Measurements from ENCODE around the gene DNLZ.

Gene DNLZ

DNA sequence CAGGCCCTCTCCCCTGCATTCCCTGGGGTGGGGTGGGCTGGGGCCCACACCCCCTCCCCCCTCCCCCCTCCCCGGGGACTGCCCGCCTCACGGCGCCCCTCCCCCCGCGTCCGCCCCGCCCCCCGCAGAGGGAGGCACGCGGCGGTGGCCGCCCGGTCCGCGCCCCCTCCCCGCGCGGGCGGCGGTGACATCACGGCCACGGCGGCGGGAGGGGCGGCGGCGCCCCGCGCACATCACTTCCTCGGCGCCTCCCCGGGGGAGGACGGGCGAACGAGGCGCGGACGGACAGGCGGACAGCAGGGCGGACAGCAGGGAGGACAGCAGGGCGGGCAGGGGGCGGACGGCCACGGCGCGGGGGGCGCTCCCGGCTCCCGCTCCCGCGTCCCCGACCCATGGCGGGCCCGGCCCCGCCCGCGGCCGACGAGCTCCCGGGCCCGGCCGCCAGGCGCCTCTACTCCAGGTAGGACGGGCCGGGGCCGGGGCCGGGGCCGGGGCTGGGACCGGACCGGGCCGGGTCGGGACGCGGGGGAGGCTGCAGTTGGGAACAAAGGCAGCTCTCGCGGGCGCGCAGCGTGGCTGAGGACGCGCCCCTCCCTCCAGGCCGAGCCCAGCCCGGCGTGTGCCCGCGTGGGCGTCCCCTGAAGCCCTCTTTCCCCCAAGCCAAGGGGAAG lies 36.1 kb downstream of the DNLZ start, which contains the start of gene GPSM1:
TSS of gene GPSM1 (plus strand) at position 236 of the 671 bp plus-strand sequence. CDS start at position 393, 157 bp downstream.
- peak within 1 kb of the TSS; percentile 53 for H3K4me3 ChIP-seq (ENCODE audit: low read length)
- H3K79me1 ChIP-seq (ENCODE audit: low read length), result no peaks in the 10 kb centered on the region
- peak within 1 kb of the TSS; percentile 45 for H3K23ac ChIP-seq (ENCODE audit: low read length)
- no peaks in the 10 kb centered on the region for H3K36me3 ChIP-seq (ENCODE audit: control insufficient read depth, insufficient read depth, low read length)
- no peak for DNase-seq
- peaks cover 2% of the 10 kb centered on the region for H3K79me2 ChIP-seq (ENCODE audit: control insufficient read depth, insufficient read depth, low read length)
- H3K56ac ChIP-seq (ENCODE audit: low read length), result peak within 1 kb of the TSS; percentile 91
- peak within 1 kb of the TSS; percentile 50 for H3K4me2 ChIP-seq (ENCODE audit: low read length)
- H3K4me1 ChIP-seq (ENCODE audit: control insufficient read depth, low read depth, low read length), result peaks cover 5% of the 10 kb centered on the region
- peak within 1 kb of the TSS; percentile 15 for H3K27ac ChIP-seq (ENCODE audit: low read depth, low read length)
- WGBS (ENCODE audit: extremely low coverage, insufficient coverage, low lambda C conversion rate), result no CpG with 5 or more reads among the region's 88 CpGs
- H2BK15ac ChIP-seq (replicated peaks; ENCODE audit: low read depth), result no peak within 1 kb of the TSS
- peak within 1 kb of the TSS; percentile 93 for H2AK5ac ChIP-seq (ENCODE audit: low read length)
- peak within 1 kb of the TSS; percentile 15 for H4K8ac ChIP-seq (ENCODE audit: low read depth, low read length)
- no peak within 1 kb of the TSS for H2BK5ac ChIP-seq (ENCODE audit: low read length)
- H3K9ac ChIP-seq (ENCODE audit: low read length), result peak within 1 kb of the TSS; percentile 75
- peak within 1 kb of the TSS; percentile 47 for H4K5ac ChIP-seq (ENCODE audit: low read length)
- H3K27me3 ChIP-seq (ENCODE audit: insufficient read depth, low read length, poor library complexity), result no peaks in the 10 kb centered on the region
- H2BK120ac ChIP-seq (ENCODE audit: low read depth, low read length), result no peak within 1 kb of the TSS
- peak within 1 kb of the TSS; percentile 66 for H3K4ac ChIP-seq (ENCODE audit: low read depth, low read length)
- H3K18ac ChIP-seq (ENCODE audit: low read length), result peak within 1 kb of the TSS; percentile 51

DNA sequence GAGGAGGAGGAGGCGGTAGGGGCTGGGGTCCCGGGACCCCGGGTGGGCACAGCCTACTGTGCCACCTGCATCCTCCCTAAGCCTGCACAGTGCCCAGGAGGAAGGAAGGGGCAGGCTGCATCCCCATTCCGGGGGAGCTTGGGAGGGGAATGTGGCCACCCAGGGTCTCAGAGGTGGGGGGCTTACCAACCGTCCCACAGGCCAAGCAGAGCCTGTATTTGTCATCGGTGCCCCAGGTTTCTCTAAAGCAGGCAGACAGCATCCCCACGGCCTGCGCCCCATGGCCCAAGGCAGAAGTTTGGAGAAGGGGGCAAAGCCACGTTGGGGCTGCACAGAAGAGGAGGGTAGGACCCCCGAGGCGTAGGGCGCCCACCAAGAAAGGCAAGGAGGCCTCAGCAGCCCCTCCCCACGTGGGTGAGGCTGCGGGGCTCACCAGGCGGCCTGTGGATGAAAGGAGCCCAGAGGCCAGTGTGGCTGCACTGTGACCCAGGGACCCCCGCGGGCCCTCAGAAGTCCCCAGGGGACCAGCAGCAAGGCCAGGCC lies 36.7 kb downstream of the DNLZ start:
- Histone ChIP-seq H3K56ac (ENCODE audit: low read length) (peak overlapping the region; percentile 82), H3K4me1 (ENCODE audit: control insufficient read depth, low read depth, low read length) (peaks cover 5% of the 10 kb centered on the region), H2AK5ac (ENCODE audit: low read length) (peak overlapping the region; percentile 93), H2BK120ac (ENCODE audit: low read depth, low read length) (no peak overlapping the region), H3K27ac (ENCODE audit: low read depth, low read length) (peak overlapping the region; percentile 15), H3K18ac (ENCODE audit: low read length) (peak overlapping the region; percentile 51), H4K8ac (ENCODE audit: low read depth, low read length) (no peak overlapping the region), H2BK5ac (ENCODE audit: low read length) (no peak overlapping the region), H3K23ac (ENCODE audit: low read length) (no peak overlapping the region), H3K4me3 (ENCODE audit: low read length) (no peak overlapping the region), H3K79me2 (ENCODE audit: control insufficient read depth, insufficient read depth, low read length) (peaks cover 2% of the 10 kb centered on the region), H4K5ac (ENCODE audit: low read length) (peak overlapping the region; percentile 47), H3K4me2 (ENCODE audit: low read length) (no peak overlapping the region), H3K9ac (ENCODE audit: low read length) (peak overlapping the region; percentile 60), H3K4ac (ENCODE audit: low read depth, low read length) (peak overlapping the region; percentile 60), H3K27me3 (ENCODE audit: insufficient read depth, low read length, poor library complexity) (no peaks in the 10 kb centered on the region), H2BK15ac (replicated peaks; ENCODE audit: low read depth) (no peak overlapping the region), H3K79me1 (ENCODE audit: low read length) (no peaks in the 10 kb centered on the region), H3K36me3 (ENCODE audit: control insufficient read depth, insufficient read depth, low read length) (no peaks in the 10 kb centered on the region)
- no peak for DNase-seq
- WGBS (ENCODE audit: extremely low coverage, insufficient coverage, low lambda C conversion rate), result no CpG with 5 or more reads among the region's 17 CpGs

DNA sequence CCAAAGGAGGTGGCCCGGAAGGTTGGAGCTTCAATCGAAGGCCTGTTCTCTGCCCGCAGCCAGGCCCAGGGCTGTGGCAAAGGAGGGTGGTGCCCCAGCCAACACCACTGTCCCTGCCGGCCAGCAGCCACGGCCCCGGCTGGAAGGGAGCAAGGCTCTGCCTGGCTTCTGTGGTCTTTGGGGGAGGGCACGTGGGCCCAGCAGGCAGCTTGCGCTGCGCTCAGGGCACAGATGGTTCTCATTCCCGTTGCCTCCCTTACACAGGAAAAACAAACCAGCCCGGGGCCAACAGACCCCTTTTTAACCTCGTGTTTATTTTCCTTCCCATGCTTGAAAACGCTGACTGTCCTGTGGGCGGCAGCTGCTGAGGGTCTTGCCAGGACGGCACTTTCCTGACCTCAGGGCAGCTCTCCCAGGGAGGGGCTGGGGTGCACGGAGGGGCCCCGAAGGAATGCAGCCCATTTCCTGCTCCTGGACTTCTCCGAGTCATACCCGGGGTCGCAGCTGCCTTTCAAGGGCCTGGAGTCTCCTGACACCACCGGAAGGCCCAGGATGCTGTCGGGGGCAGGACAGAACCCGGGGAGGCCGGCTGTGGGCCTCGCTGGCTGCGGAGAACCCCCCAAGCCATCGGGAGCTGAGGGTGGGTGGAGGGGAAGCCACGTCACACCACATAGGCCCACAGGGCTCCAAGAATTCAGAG lies 37.3 kb downstream of the DNLZ start:
- no peak overlapping the region for H2BK120ac ChIP-seq (ENCODE audit: low read depth, low read length)
- peak overlapping the region; percentile 82 for H3K56ac ChIP-seq (ENCODE audit: low read length)
- peak overlapping the region; percentile 11 for H3K4ac ChIP-seq (ENCODE audit: low read depth, low read length)
- peaks cover 5% of the 10 kb centered on the region for H3K4me1 ChIP-seq (ENCODE audit: control insufficient read depth, low read depth, low read length)
- no peaks in the 10 kb centered on the region for H3K79me1 ChIP-seq (ENCODE audit: low read length)
- peaks cover 2% of the 10 kb centered on the region for H3K79me2 ChIP-seq (ENCODE audit: control insufficient read depth, insufficient read depth, low read length)
- no peak overlapping the region for H3K4me2 ChIP-seq (ENCODE audit: low read length)
- H2BK5ac ChIP-seq (ENCODE audit: low read length), result no peak overlapping the region
- H2AK5ac ChIP-seq (ENCODE audit: low read length), result no peak overlapping the region
- no peak overlapping the region for H2BK15ac ChIP-seq (replicated peaks; ENCODE audit: low read depth)
- no CpG with 5 or more reads among the region's 28 CpGs for WGBS (ENCODE audit: extremely low coverage, insufficient coverage, low lambda C conversion rate)
- DNase-seq, result peak; percentile 69
- H3K27ac ChIP-seq (ENCODE audit: low read depth, low read length), result peak overlapping the region; percentile 15
- H4K8ac ChIP-seq (ENCODE audit: low read depth, low read length), result no peak overlapping the region
- H3K36me3 ChIP-seq (ENCODE audit: control insufficient read depth, insufficient read depth, low read length), result no peaks in the 10 kb centered on the region
- H3K9ac ChIP-seq (ENCODE audit: low read length), result peak overlapping the region; percentile 60
- H4K5ac ChIP-seq (ENCODE audit: low read length), result no peak overlapping the region
- no peak overlapping the region for H3K23ac ChIP-seq (ENCODE audit: low read length)
- H3K18ac ChIP-seq (ENCODE audit: low read length), result peak overlapping the region; percentile 7
- H3K27me3 ChIP-seq (ENCODE audit: insufficient read depth, low read length, poor library complexity), result no peaks in the 10 kb centered on the region
- no peak overlapping the region for H3K4me3 ChIP-seq (ENCODE audit: low read length)

DNA sequence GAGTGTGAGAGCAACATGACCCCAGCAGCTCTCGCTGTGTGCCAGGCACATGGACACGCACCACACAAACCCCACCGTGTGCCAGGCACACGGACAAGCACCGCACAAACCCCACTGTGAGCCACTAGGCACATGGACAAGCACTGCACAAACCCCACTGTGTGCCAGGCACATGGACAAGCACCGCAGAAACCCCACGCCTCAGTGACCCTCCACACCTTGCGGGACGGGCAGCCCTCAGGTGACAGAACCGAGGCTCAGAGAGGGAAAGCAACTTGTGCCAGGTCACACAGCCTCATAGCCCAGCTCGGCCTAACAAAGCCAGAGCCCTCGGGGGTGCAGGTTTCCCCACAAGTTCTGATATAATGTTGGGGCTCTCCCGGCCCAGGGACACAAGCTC lies 38.2 kb downstream of the DNLZ start:
- no CpG with 5 or more reads among the region's 13 CpGs for WGBS (ENCODE audit: extremely low coverage, insufficient coverage, low lambda C conversion rate)
- Histone ChIP-seq H3K23ac (ENCODE audit: low read length) (no peak overlapping the region), H3K36me3 (ENCODE audit: control insufficient read depth, insufficient read depth, low read length) (no peaks in the 10 kb centered on the region), H3K27me3 (ENCODE audit: insufficient read depth, low read length, poor library complexity) (no peaks in the 10 kb centered on the region), H3K4me1 (ENCODE audit: control insufficient read depth, low read depth, low read length) (peaks cover 5% of the 10 kb centered on the region), H3K4ac (ENCODE audit: low read depth, low read length) (no peak overlapping the region), H4K8ac (ENCODE audit: low read depth, low read length) (no peak overlapping the region), H2BK15ac (replicated peaks; ENCODE audit: low read depth) (no peak overlapping the region), H2BK5ac (ENCODE audit: low read length) (no peak overlapping the region), H3K9ac (ENCODE audit: low read length) (no peak overlapping the region), H3K79me2 (ENCODE audit: control insufficient read depth, insufficient read depth, low read length) (peaks cover 2% of the 10 kb centered on the region), H3K18ac (ENCODE audit: low read length) (no peak overlapping the region), H2AK5ac (ENCODE audit: low read length) (no peak overlapping the region), H2BK120ac (ENCODE audit: low read depth, low read length) (no peak overlapping the region), H3K56ac (ENCODE audit: low read length) (no peak overlapping the region), H3K4me2 (ENCODE audit: low read length) (no peak overlapping the region), H3K4me3 (ENCODE audit: low read length) (no peak overlapping the region), H4K5ac (ENCODE audit: low read length) (no peak overlapping the region), H3K79me1 (ENCODE audit: low read length) (no peaks in the 10 kb centered on the region), H3K27ac (ENCODE audit: low read depth, low read length) (no peak overlapping the region)
- DNase-seq, result no peak

DNA sequence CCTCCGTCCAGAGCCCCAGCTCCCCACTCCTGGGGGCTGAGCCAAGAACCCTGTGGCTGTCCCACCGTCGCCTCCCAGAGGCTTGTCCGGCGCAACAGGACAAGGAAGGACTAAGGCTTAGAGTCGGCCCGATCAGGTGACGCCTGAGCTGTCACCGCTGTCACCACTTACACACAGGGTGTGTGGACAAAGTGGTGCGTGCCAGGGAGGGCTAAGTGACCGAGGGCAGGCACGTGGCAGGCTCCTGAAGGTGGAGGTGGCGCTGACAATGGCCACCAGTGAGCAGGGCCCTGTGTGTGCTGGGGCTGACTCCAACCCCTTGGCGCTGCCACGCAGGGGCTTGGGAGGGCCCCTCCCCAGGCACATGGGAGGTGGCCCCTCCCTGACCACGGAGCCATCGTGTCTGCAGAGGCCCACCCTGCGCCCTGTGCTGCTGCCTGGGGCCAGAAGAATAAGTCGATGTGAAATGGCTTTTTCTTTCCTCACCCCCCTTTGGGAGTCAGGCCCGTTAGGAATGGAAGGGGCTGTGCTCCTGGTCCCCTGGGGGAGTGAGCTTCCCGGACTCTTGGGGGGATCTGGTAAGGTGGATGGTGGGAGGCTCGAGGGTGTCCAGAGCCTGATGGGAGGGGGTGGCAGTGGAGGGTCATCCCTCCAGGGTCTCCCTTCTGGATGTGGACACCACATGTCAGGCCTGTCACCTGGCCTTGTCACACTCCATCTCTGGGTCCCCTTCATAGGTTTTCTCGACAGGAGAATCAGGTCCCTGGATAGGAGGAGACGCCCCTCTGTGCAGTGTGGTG lies 38.8 kb downstream of the DNLZ start:
- Histone ChIP-seq H3K18ac (ENCODE audit: low read length) (no peak overlapping the region), H3K27me3 (ENCODE audit: insufficient read depth, low read length, poor library complexity) (no peaks in the 10 kb centered on the region), H3K9ac (ENCODE audit: low read length) (no peak overlapping the region), H3K79me2 (ENCODE audit: control insufficient read depth, insufficient read depth, low read length) (peaks cover 2% of the 10 kb centered on the region), H3K4me2 (ENCODE audit: low read length) (no peak overlapping the region), H4K8ac (ENCODE audit: low read depth, low read length) (no peak overlapping the region), H3K23ac (ENCODE audit: low read length) (no peak overlapping the region), H2BK5ac (ENCODE audit: low read length) (no peak overlapping the region), H3K36me3 (ENCODE audit: control insufficient read depth, insufficient read depth, low read length) (no peaks in the 10 kb centered on the region), H4K5ac (ENCODE audit: low read length) (no peak overlapping the region), H3K79me1 (ENCODE audit: low read length) (no peaks in the 10 kb centered on the region), H3K4me1 (ENCODE audit: control insufficient read depth, low read depth, low read length) (peaks cover 5% of the 10 kb centered on the region), H3K4me3 (ENCODE audit: low read length) (no peak overlapping the region), H2AK5ac (ENCODE audit: low read length) (no peak overlapping the region), H3K4ac (ENCODE audit: low read depth, low read length) (no peak overlapping the region), H2BK120ac (ENCODE audit: low read depth, low read length) (no peak overlapping the region), H2BK15ac (replicated peaks; ENCODE audit: low read depth) (no peak overlapping the region), H3K27ac (ENCODE audit: low read depth, low read length) (no peak overlapping the region), H3K56ac (ENCODE audit: low read length) (no peak overlapping the region)
- no peak for DNase-seq
- no CpG with 5 or more reads among the region's 24 CpGs for WGBS (ENCODE audit: extremely low coverage, insufficient coverage, low lambda C conversion rate)

Measured in mesendoderm (in vitro differentiated cells).